Spleen (tissue), 7 donors: Measurements from ENCODE around the gene DDIT4.

Experiments
- CTCF ChIP-seq, 11 experiments: fragments of 200-600 bp in 7 of 11; fragments of 450-650 bp in 4 of 11; sonication (generic) in 4 of 11; IDR thresholded peaks in 8 of 11; conservative IDR thresholded peaks in 3 of 11; 1 replicate in 7 of 11; 2 replicates in 4 of 11; pipeline versions ENCODE4 v1.4.0 to v1.8.0; 2016 to 2021; ENCODE audit warnings: antibody characterized with exemption in 11 of 11, inconsistent platforms in 4 of 11, mild to moderate bottlenecking in 1 of 11
- POLR2A ChIP-seq, 3 donors: fragments of 450-650 bp; IDR thresholded peaks; one replicate each; pipeline ENCODE4 v1.5.1; 2017; ENCODE audit warnings: antibody characterized with exemption in 3 of 3, mild to moderate bottlenecking in 1 of 3
- donor health status: DM: no; HTN: no; CAD: no; lungs with moderate emphysema.
- donor health status: DM: no; HTN: no; CAD: no.
- donor health status: DM: no; HTN: no; CAD: no.

- TF ChIP-seq POLR2A (IDR thresholded peaks at IDR 0.05) (no peak), CTCF (IDR thresholded peaks at IDR 0.05 in 8 of 11, conservative IDR thresholded peaks at IDR 0.05 in 3 of 11) (no peak)
Observed at GRCh38 chr10:72245949-72246525, 27.7 kb upstream of the DDIT4 start.
